Esophagus (tissue), 2 donors: ENCODE measurements around the gene FKBP5. TPM values are rescaled to one million over a fixed set of nuclear protein-coding genes. Genes with fewer than 3 reads are reported as not detected.

Experiments used
- H3K27ac ChIP-seq, 2 donors: one replicate each; pipeline ENCODE4 v1.5.1; 2013; ENCODE audit warnings: low read depth in 2 of 2, mild to moderate bottlenecking in 2 of 2, inconsistent platforms in 1 of 2, low read length in 1 of 2, moderate library complexity in 1 of 2
- H3K27me3 ChIP-seq, 2 donors: one replicate each; pipeline ENCODE4 v1.6.1; 2013; ENCODE audit warnings: low read length in 2 of 2, control low read depth in 1 of 2, mild to moderate bottlenecking in 1 of 2; ENCODE audit not compliant: insufficient read depth in 2 of 2, control insufficient read depth in 1 of 2
- H3K36me3 ChIP-seq, 2 donors: one replicate each; pipeline ENCODE4 v1.6.1; 2013; ENCODE audit warnings: low read length in 1 of 2; ENCODE audit not compliant: control insufficient read depth in 2 of 2, insufficient read depth in 2 of 2
- H3K4me1 ChIP-seq, 2 donors: one replicate each; pipeline ENCODE4 v1.6.1; 2013; ENCODE audit warnings: low read length in 1 of 2; ENCODE audit not compliant: control insufficient read depth in 2 of 2, insufficient read depth in 2 of 2
- H3K4me3 ChIP-seq, 2 donors: one replicate each; pipeline ENCODE4 v1.5.1; 2013; ENCODE audit warnings: low read length in 2 of 2, mild to moderate bottlenecking in 2 of 2, low read depth in 1 of 2, moderate library complexity in 1 of 2
- H3K9me3 ChIP-seq, 2 donors: one replicate each; pipeline ENCODE4 v1.6.1; 2013; ENCODE audit warnings: mild to moderate bottlenecking in 2 of 2, low read depth in 1 of 2, low read length in 1 of 2, moderate library complexity in 1 of 2; ENCODE audit not compliant: control insufficient read depth in 2 of 2, insufficient read depth in 1 of 2
- WGBS, 2 donors: extraction: QIAGEN DNeasy Blood & Tissue Kit; methylation state at CpG; one replicate each; pipeline ENCODE4 v1.1.7; 2013; 5-methylcytosine and 5-hydroxymethylcytosine counted together
- polyA plus RNA-seq, 2 donors: library from polyadenylated mRNA; stranded (reverse); fragments of 200-250 nt; gene quantifications; one replicate each; pipeline ENCODE4 v1.2.3, GENCODE V29; 2013
- donor health status: healthy with polysubstance abuse.
- donor health status: Bipolar disorder and iron deficiency.

FKBP5 gene
- polyA plus RNA-seq, 2 donors = 32.8 to 45.9 TPM

- Histone ChIP-seq H3K4me3 (no peak overlapping the region), H3K36me3 (no peaks in the 10 kb centered on the region), H3K27ac (peak overlapping the region; percentile 20 to 33), H3K4me1 (peaks cover 9 to 38% of the 10 kb centered on the region in 2 donors), H3K27me3 (no peaks in the 10 kb centered on the region), H3K9me3 (no peaks in the 10 kb centered on the region)
- 87 to 94% methylated on average over 4 of the region's 4 CpGs for WGBS, 2 donors
Measured at GRCh38 chr6:35724059-35724458, 35.3 kb upstream of the FKBP5 start.

GRCh38 chr6:35723587-35723986 is 34.9 kb upstream of the FKBP5 start:
- H3K4me1 ChIP-seq = peaks cover 6 to 33% of the 10 kb centered on the region in 2 donors
- no peak overlapping the region for H3K4me3 ChIP-seq
- H3K27me3 ChIP-seq = no peaks in the 10 kb centered on the region
- 89 to 97% methylated on average over 2 of the region's 2 CpGs for WGBS, 2 donors
- peak overlapping the region; percentile 20 to 33 for H3K27ac ChIP-seq
- H3K36me3 ChIP-seq = no peaks in the 10 kb centered on the region
- H3K9me3 ChIP-seq = no peaks in the 10 kb centered on the region

GRCh38 chr6:35722121-35722761 is 33.5 kb upstream of the FKBP5 start:
- Histone ChIP-seq H3K4me1 (peaks cover 6 to 28% of the 10 kb centered on the region in 2 donors), H3K4me3 (no peak overlapping the region), H3K9me3 (no peaks in the 10 kb centered on the region), H3K36me3 (no peaks in the 10 kb centered on the region), H3K27me3 (no peaks in the 10 kb centered on the region), H3K27ac (peak overlapping the region in 1 of 2 donors; percentile 33)
- WGBS, 2 donors = 67 to 75% methylated on average over 10 of the region's 10 CpGs

GRCh38 chr6:35719830-35720733 is 31.4 kb upstream of the FKBP5 start:
- 52 to 57% methylated on average over 21 of the region's 21 CpGs for WGBS, 2 donors
- H3K4me1 ChIP-seq = peaks cover 6 to 14% of the 10 kb centered on the region in 2 donors
- no peaks in the 10 kb centered on the region for H3K9me3 ChIP-seq
- peak overlapping the region; percentile 81 for H3K27ac ChIP-seq
- H3K36me3 ChIP-seq = no peaks in the 10 kb centered on the region
- no peaks in the 10 kb centered on the region for H3K27me3 ChIP-seq
- no peak overlapping the region for H3K4me3 ChIP-seq

- peaks cover 6 to 14% of the 10 kb centered on the region in 2 donors for H3K4me1 ChIP-seq
- no peaks in the 10 kb centered on the region for H3K27me3 ChIP-seq
- H3K4me3 ChIP-seq = no peak overlapping the region
- H3K27ac ChIP-seq = peak overlapping the region; percentile 81
- H3K9me3 ChIP-seq = no peaks in the 10 kb centered on the region
- H3K36me3 ChIP-seq = no peaks in the 10 kb centered on the region
- WGBS, 2 donors = 61 to 66% methylated on average over 5 of the region's 5 CpGs
Measured at GRCh38 chr6:35719404-35719829, 30.7 kb upstream of the FKBP5 start.

GRCh38 chr6:35718911-35719381 is 30.2 kb upstream of the FKBP5 start:
- no peaks in the 10 kb centered on the region for H3K36me3 ChIP-seq
- H3K27ac ChIP-seq = peak overlapping the region in 1 of 2 donors; percentile 47
- no peaks in the 10 kb centered on the region for H3K9me3 ChIP-seq
- WGBS, 2 donors = 72 to 82% methylated on average over 2 of the region's 2 CpGs
- H3K4me3 ChIP-seq = no peak overlapping the region
- no peaks in the 10 kb centered on the region for H3K27me3 ChIP-seq
- peaks cover 6 to 14% of the 10 kb centered on the region in 2 donors for H3K4me1 ChIP-seq

- Histone ChIP-seq H3K4me3 (no peak overlapping the region), H3K27me3 (no peaks in the 10 kb centered on the region), H3K9me3 (no peaks in the 10 kb centered on the region), H3K4me1 (peaks cover 6 to 14% of the 10 kb centered on the region in 2 donors), H3K27ac (no peak overlapping the region), H3K36me3 (no peaks in the 10 kb centered on the region)
- WGBS, 2 donors = 86 to 88% methylated on average over 4 of the region's 4 CpGs
Measured at GRCh38 chr6:35718375-35718736, 29.6 kb upstream of the FKBP5 start.

GRCh38 chr6:35717449-35718374 is 29.0 kb upstream of the FKBP5 start:
- no peaks in the 10 kb centered on the region for H3K27me3 ChIP-seq
- no peak overlapping the region for H3K4me3 ChIP-seq
- WGBS, 2 donors = 79 to 84% methylated on average over 19 of the region's 19 CpGs
- H3K4me1 ChIP-seq = peaks cover 6 to 13% of the 10 kb centered on the region in 2 donors
- H3K9me3 ChIP-seq = no peaks in the 10 kb centered on the region
- no peak overlapping the region for H3K27ac ChIP-seq
- H3K36me3 ChIP-seq = no peaks in the 10 kb centered on the region

GRCh38 chr6:35716798-35717197 is 28.1 kb upstream of the FKBP5 start:
- peaks cover 0 to 10% of the 10 kb centered on the region in 2 donors for H3K4me1 ChIP-seq
- H3K9me3 ChIP-seq = no peaks in the 10 kb centered on the region
- H3K4me3 ChIP-seq = no peak overlapping the region
- H3K27ac ChIP-seq = no peak overlapping the region
- 71 to 75% methylated on average over 2 of the region's 2 CpGs for WGBS, 2 donors
- no peaks in the 10 kb centered on the region for H3K27me3 ChIP-seq
- H3K36me3 ChIP-seq = no peaks in the 10 kb centered on the region
